ENCODE data around the gene CCDC27. TPM values are rescaled to one million over a fixed set of nuclear protein-coding genes. Genes with fewer than 3 reads are reported as not detected.

CCDC27 gene
- total and polyA plus RNA-seq, 4 donors: not detected

- ATAC-seq (ENCODE audit: low FRiP score) (peak; percentile 24), DNase-seq (peak; percentile 33 to 67)
- Histone ChIP-seq H3K4me1 (ENCODE audit: control insufficient read depth in 1 of 2, insufficient read depth in 2 of 2, low read length in 2 of 2) (no peaks in the 10 kb centered on the region), H3K9me3 (ENCODE audit: control insufficient read depth, low read length) (no peaks in the 10 kb centered on the region), H3K4me3 (ENCODE audit: low read length in 2 of 2) (no peak overlapping the region), H3K27me3 (ENCODE audit: control insufficient read depth in 1 of 2, insufficient read depth in 2 of 2, low read length in 1 of 2) (no peaks in the 10 kb centered on the region), H3K36me3 (ENCODE audit: control insufficient read depth in 1 of 2, insufficient read depth in 2 of 2, low read length in 1 of 2) (peaks cover 0 to 3% of the 10 kb centered on the region in 2 donors), H3K27ac (ENCODE audit: low read depth in 1 of 2, low read length in 2 of 2) (no peak overlapping the region)
- intact Hi-C loops (cut with DNase I): no loop called here
- WGBS, 2 donors: 90 to 92% methylated on average over 38 of the region's 38 CpGs
Measured at GRCh38 chr1:3816331-3817137, 64.3 kb downstream of the CCDC27 start.

GRCh38 chr1:3817138-3817740 lies 65.0 kb downstream of the CCDC27 start:
- H3K4me1 ChIP-seq (ENCODE audit: control insufficient read depth in 1 of 2, insufficient read depth in 2 of 2, low read length in 2 of 2): no peaks in the 10 kb centered on the region
- no peak overlapping the region for H3K27ac ChIP-seq (ENCODE audit: low read depth in 1 of 2, low read length in 2 of 2)
- peaks cover 0 to 3% of the 10 kb centered on the region in 2 donors for H3K36me3 ChIP-seq (ENCODE audit: control insufficient read depth in 1 of 2, insufficient read depth in 2 of 2, low read length in 1 of 2)
- 91 to 94% methylated on average over 17 of the region's 17 CpGs for WGBS, 2 donors
- H3K4me3 ChIP-seq (ENCODE audit: low read length in 2 of 2): no peak overlapping the region
- DNase-seq (peak; percentile 32 to 58), ATAC-seq (ENCODE audit: low FRiP score) (peak; percentile 11)
- no peaks in the 10 kb centered on the region for H3K9me3 ChIP-seq (ENCODE audit: control insufficient read depth, low read length)
- intact Hi-C loops (cut with DNase I): no loop called here
- no peaks in the 10 kb centered on the region for H3K27me3 ChIP-seq (ENCODE audit: control insufficient read depth in 1 of 2, insufficient read depth in 2 of 2, low read length in 1 of 2)

- Histone ChIP-seq H3K4me1 (ENCODE audit: control insufficient read depth in 1 of 2, insufficient read depth in 2 of 2, low read length in 2 of 2) (no peaks in the 10 kb centered on the region), H3K36me3 (ENCODE audit: control insufficient read depth in 1 of 2, insufficient read depth in 2 of 2, low read length in 1 of 2) (peaks cover 0 to 3% of the 10 kb centered on the region in 2 donors), H3K27ac (ENCODE audit: low read depth in 1 of 2, low read length in 2 of 2) (no peak overlapping the region), H3K4me3 (ENCODE audit: low read length in 2 of 2) (no peak overlapping the region), H3K27me3 (ENCODE audit: control insufficient read depth in 1 of 2, insufficient read depth in 2 of 2, low read length in 1 of 2) (no peaks in the 10 kb centered on the region), H3K9me3 (ENCODE audit: control insufficient read depth, low read length) (no peaks in the 10 kb centered on the region)
- 91 to 92% methylated on average over 28 of the region's 28 CpGs for WGBS, 2 donors
- intact Hi-C loops (cut with DNase I): no loop called here
- ATAC-seq (ENCODE audit: low FRiP score) (no peak), DNase-seq (peak; percentile 21 to 66)
Measured at GRCh38 chr1:3817821-3818597, 65.8 kb downstream of the CCDC27 start.

DNA sequence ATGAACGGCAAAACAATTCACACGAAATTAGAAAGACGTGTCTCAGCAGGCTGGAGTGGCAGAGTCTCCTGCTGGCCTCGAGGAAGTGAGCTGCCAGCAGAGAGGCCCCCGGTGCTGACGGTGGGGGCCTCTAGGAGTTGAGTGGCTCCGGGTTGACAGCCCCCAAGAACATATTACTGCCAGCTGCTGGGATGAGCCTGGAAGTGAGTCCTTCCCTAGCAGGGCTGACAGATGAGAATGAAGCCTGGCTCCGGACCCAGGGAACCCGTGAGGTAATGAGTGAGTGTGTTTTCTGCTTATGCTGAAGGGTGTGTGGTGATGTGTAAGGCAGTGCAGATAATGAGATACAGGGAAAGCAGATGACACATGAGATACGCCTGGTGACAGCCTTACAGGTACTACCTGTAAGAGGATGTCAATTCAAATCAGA lies 67.5 kb downstream of the CCDC27 start:
- Histone ChIP-seq H3K27me3 (ENCODE audit: control insufficient read depth in 1 of 2, insufficient read depth in 2 of 2, low read length in 1 of 2) (no peaks in the 10 kb centered on the region), H3K36me3 (ENCODE audit: control insufficient read depth in 1 of 2, insufficient read depth in 2 of 2, low read length in 1 of 2) (peaks cover 0 to 4% of the 10 kb centered on the region in 2 donors), H3K27ac (ENCODE audit: low read depth in 1 of 2, low read length in 2 of 2) (no peak overlapping the region), H3K4me3 (ENCODE audit: low read length in 2 of 2) (no peak overlapping the region), H3K4me1 (ENCODE audit: control insufficient read depth in 1 of 2, insufficient read depth in 2 of 2, low read length in 2 of 2) (no peaks in the 10 kb centered on the region), H3K9me3 (ENCODE audit: control insufficient read depth, low read length) (no peaks in the 10 kb centered on the region)
- 49 to 57% methylated on average over 10 of the region's 10 CpGs for WGBS, 2 donors
- no peak for ATAC-seq (ENCODE audit: low FRiP score)
- intact Hi-C loops (cut with DNase I): no loop called here
- peak in 1 of 2 donors; percentile 44 for DNase-seq

GRCh38 chr1:3820316-3820715 lies 68.1 kb downstream of the CCDC27 start:
- no peaks in the 10 kb centered on the region for H3K27me3 ChIP-seq (ENCODE audit: control insufficient read depth in 1 of 2, insufficient read depth in 2 of 2, low read length in 1 of 2)
- 84 to 89% methylated on average over 8 of the region's 8 CpGs for WGBS, 2 donors
- H3K27ac ChIP-seq (ENCODE audit: low read depth in 1 of 2, low read length in 2 of 2): no peak overlapping the region
- no peaks in the 10 kb centered on the region for H3K4me1 ChIP-seq (ENCODE audit: control insufficient read depth in 1 of 2, insufficient read depth in 2 of 2, low read length in 2 of 2)
- H3K9me3 ChIP-seq (ENCODE audit: control insufficient read depth, low read length): no peaks in the 10 kb centered on the region
- no peak overlapping the region for H3K4me3 ChIP-seq (ENCODE audit: low read length in 2 of 2)
- intact Hi-C loops (cut with DNase I): no loop called here
- H3K36me3 ChIP-seq (ENCODE audit: control insufficient read depth in 1 of 2, insufficient read depth in 2 of 2, low read length in 1 of 2): peaks cover 0 to 3% of the 10 kb centered on the region in 2 donors
- DNase-seq (peak in 1 of 2 donors; percentile 51), ATAC-seq (ENCODE audit: low FRiP score) (no peak)

DNA sequence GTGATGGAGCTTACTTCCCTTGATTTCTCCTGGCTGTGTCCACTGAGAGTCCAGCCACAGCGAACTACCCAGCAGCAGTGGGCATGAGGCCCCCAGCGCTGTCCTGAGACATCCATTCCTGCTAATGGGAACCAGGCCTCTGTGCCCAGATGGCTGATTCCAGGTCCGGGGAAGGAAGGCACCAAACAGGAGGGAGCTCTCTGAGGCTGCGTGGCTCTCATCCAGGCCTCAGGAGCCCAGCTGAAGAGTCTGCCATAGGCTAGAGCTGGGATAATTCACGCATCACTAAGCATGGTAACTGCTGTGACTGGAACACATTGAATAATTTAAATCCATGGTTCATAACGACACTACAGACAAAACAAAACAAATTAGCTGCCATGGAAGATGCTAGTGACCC lies 68.8 kb downstream of the CCDC27 start:
- peak in 1 of 2 donors; percentile 55 for DNase-seq
- Histone ChIP-seq H3K36me3 (ENCODE audit: control insufficient read depth in 1 of 2, insufficient read depth in 2 of 2, low read length in 1 of 2) (peaks cover 0 to 7% of the 10 kb centered on the region in 2 donors), H3K4me1 (ENCODE audit: control insufficient read depth in 1 of 2, insufficient read depth in 2 of 2, low read length in 2 of 2) (no peaks in the 10 kb centered on the region), H3K27ac (ENCODE audit: low read depth in 1 of 2, low read length in 2 of 2) (no peak overlapping the region), H3K4me3 (ENCODE audit: low read length in 2 of 2) (no peak overlapping the region), H3K27me3 (ENCODE audit: control insufficient read depth in 1 of 2, insufficient read depth in 2 of 2, low read length in 1 of 2) (no peaks in the 10 kb centered on the region), H3K9me3 (ENCODE audit: control insufficient read depth, low read length) (no peaks in the 10 kb centered on the region)
- WGBS, 2 donors: 83 to 85% methylated on average over 6 of the region's 6 CpGs
- intact Hi-C loops (cut with DNase I): no loop called here
- no peak for ATAC-seq (ENCODE audit: low FRiP score)

Other genes starting within 250 kb of the CCDC27 start
- gene MEGF6, start 140.9 kb upstream of the CCDC27 start, total RNA-seq: 100 to 1,000 TPM in 1 of 2 donors, 10 to 100 TPM in 1; 91.8 to 223 TPM
- gene MEGF6, start 140.9 kb upstream of the CCDC27 start, polyA plus RNA-seq: 100 to 1,000 TPM in 1 of 2 donors, 10 to 100 TPM in 1; 53.7 to 332 TPM
- 10 to 100 TPM; 35.4 to 39.0 TPM for gene TPRG1L, start 127.4 kb upstream of the CCDC27 start, total RNA-seq
- 10 to 100 TPM; 42.0 to 51.0 TPM for gene TPRG1L, start 127.4 kb upstream of the CCDC27 start, polyA plus RNA-seq
- 10 to 100 TPM; 10.6 to 17.4 TPM for gene WRAP73, start 102.3 kb upstream of the CCDC27 start, total RNA-seq
- gene WRAP73, start 102.3 kb upstream of the CCDC27 start, polyA plus RNA-seq: 10 to 100 TPM in 1 of 2 donors, 1 to 10 TPM in 1; 5.8 to 27.8 TPM
- gene TP73, start 99.9 kb upstream of the CCDC27 start, total RNA-seq: under 1 TPM in 1 of 2 donors, not detected in 1; 0.18 TPM
- gene TP73, start 99.9 kb upstream of the CCDC27 start, polyA plus RNA-seq: under 1 TPM in 1 of 2 donors, not detected in 1; 0.38 TPM
- gene SMIM1, start 20.3 kb downstream of the CCDC27 start, total RNA-seq: 1 to 10 TPM; 5.6 to 7.5 TPM
- gene SMIM1, start 20.3 kb downstream of the CCDC27 start, polyA plus RNA-seq: 1 to 10 TPM; 3.9 to 6.5 TPM
- 10 to 100 TPM; 31.9 to 38.8 TPM for gene LRRC47, start 44.0 kb downstream of the CCDC27 start, total RNA-seq
- 10 to 100 TPM; 26.8 to 30.7 TPM for gene LRRC47, start 44.0 kb downstream of the CCDC27 start, polyA plus RNA-seq
- gene CEP104, start 104.8 kb downstream of the CCDC27 start, total RNA-seq: 10 to 100 TPM; 47.8 to 53.6 TPM
- gene CEP104, start 104.8 kb downstream of the CCDC27 start, polyA plus RNA-seq: 1 to 10 TPM; 8.1 to 8.5 TPM
- gene DFFB, start 105.0 kb downstream of the CCDC27 start, total RNA-seq: 10 to 100 TPM in 1 of 2 donors, 1 to 10 TPM in 1; 5.7 to 10.2 TPM
- 1 to 10 TPM; 4.3 to 8.1 TPM for gene DFFB, start 105.0 kb downstream of the CCDC27 start, polyA plus RNA-seq
- gene C1orf174, start 147.8 kb downstream of the CCDC27 start, total RNA-seq: 10 to 100 TPM; 16.7 to 19.8 TPM
- gene C1orf174, start 147.8 kb downstream of the CCDC27 start, polyA plus RNA-seq: 10 to 100 TPM; 12.6 to 15.6 TPM